ENCODE data around the gene DDX39B.

GRCh38 chr6:31546339-31546957 is 4.6 kb upstream of the DDX39B start, which contains the start of gene ATP6V1G2:
- TF ChIP-seq CTCF (IDR thresholded peaks at IDR 0.05; ENCODE audit: insufficient read depth, low read depth, low read length) (peak; percentile 97), EZH2 (IDR thresholded peaks at IDR 0.05; ENCODE audit: insufficient read depth, low read length) (no peak)

All from astrocyte (in vitro differentiated cells and primary cell).